ENCODE results near the gene NAGLU.
"Not testable (repeated sequence)": the region's sequence is repeated elsewhere in the genome, so short reads cannot be mapped to it uniquely, and the experiment has no call there.

DNA sequence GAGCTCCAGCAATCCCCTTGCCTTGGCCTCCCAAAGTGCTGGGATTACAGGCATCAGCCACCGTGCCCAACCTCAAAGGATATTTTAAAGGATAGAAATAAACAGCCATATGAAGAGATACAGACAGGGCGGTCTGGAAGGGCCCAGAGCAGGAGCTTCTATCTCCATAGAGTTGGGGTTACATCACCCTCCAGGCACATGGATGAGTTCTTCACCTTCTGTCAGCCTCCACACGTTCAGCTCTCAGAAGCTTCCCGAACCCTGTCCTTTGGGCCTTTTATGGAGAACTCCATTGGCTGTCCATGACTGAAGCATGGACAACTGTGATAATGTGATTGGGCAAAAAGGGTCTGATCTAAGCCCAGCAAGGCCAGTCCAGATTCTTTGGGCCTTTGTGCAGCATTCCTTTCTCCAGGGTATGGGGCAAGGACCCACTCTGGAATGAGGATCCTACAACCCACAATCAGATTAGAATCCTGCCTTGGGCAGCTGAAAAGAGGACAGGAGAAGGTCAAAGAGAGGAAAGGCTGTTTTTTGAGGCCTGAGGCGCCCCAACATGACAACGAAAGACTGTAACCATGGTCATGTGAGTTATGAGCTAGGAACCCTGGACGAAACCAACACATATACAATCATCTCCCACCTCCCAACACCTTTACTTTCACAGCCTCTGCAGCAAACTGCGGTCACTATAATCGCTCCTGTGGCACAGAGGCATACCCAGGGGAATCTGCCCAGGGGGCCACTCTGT, 9.9 kb downstream of the NAGLU start:
- not testable (repeated sequence) for TF ChIP-seq FOXP4 (CRISPR knock-in tag; IDR thresholded peaks at IDR 0.05); GABPA (IDR thresholded peaks at IDR 0.05; ENCODE audit: low read depth, low read length); GABPA (CRISPR knock-in tag; IDR thresholded peaks at IDR 0.05; ENCODE audit: low read depth); TCF7 (IDR thresholded peaks at IDR 0.05; ENCODE audit: low read depth); CTCF (CRISPR knock-in tag; IDR thresholded peaks at IDR 0.05); NR1H2 (CRISPR knock-in tag; IDR thresholded peaks at IDR 0.05; ENCODE audit: borderline replicate concordance, low read depth); YEATS2 (CRISPR knock-in tag; IDR thresholded peaks at IDR 0.05; ENCODE audit: borderline replicate concordance); EZH2 (conservative IDR thresholded peaks at IDR 0.05; ENCODE audit: low read depth, low read length); ASH2L (IDR thresholded peaks at IDR 0.05; ENCODE audit: insufficient read length, low read depth, low read length); ZNF747 (CRISPR knock-in tag; IDR thresholded peaks at IDR 0.05; ENCODE audit: borderline replicate concordance); POLR2AphosphoS5 (IDR thresholded peaks at IDR 0.05; ENCODE audit: low read depth, low read length); TEAD2 (CRISPR knock-in tag; IDR thresholded peaks at IDR 0.05)
- peak in 1 of 2 experiments; percentile 46; a peak in 2 of 4 replicates for TF ChIP-seq POLR2A (IDR thresholded peaks at IDR 0.05; ENCODE audit: insufficient read depth in 1 of 2, low read depth in 2 of 2, low read length in 2 of 2)
- TF ChIP-seq, protein P1, sequence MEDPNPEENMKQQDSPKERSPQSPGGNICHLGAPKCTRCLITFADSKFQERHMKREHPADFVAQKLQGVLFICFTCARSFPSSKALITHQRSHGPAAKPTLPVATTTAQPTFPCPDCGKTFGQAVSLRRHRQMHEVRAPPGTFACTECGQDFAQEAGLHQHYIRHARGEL (CRISPR knock-in tag; IDR thresholded peaks at IDR 0.05): not testable (repeated sequence)

Data from HepG2 (cell line).